Hepatocyte (in vitro differentiated cells): Measurements from ENCODE around the gene RPL10. TPM values are rescaled to one million over a fixed set of nuclear protein-coding genes. Genes with fewer than 3 reads are reported as not detected.

ENCODE experiments used
- DNase-seq: peaks from one replicate; pipeline ENCODE4 v3.0.0-alpha.2; 2016; ENCODE audit warnings: low spot score
- H2AFZ ChIP-seq: fragments of 200-600 bp; sonication (generic); 2 replicates; pipeline ENCODE4 v1.6.0; 2016; ENCODE audit warnings: antibody characterized with exemption, mild to moderate bottlenecking
- H3K27ac ChIP-seq: fragments of 200-600 bp; sonication (generic); 2 replicates; pipeline ENCODE4 v1.5.1; 2016; ENCODE audit warnings: mild to moderate bottlenecking
- H3K27me3 ChIP-seq: fragments of 200-600 bp; sonication (generic); 2 replicates; pipeline ENCODE4 v1.6.1; 2016
- H3K36me3 ChIP-seq: fragments of 200-600 bp; sonication (generic); replicated peaks from 2 replicates; pipeline ENCODE4 v1.5.1; 2016; ENCODE audit warnings: low read depth; ENCODE audit not compliant: insufficient read depth
- H3K4me1 ChIP-seq: fragments of 200-600 bp; sonication (generic); 2 replicates; pipeline ENCODE4 v1.5.1; 2016; ENCODE audit warnings: mild to moderate bottlenecking, moderate library complexity; ENCODE audit not compliant: insufficient read depth
- H3K4me2 ChIP-seq: fragments of 200-600 bp; sonication (generic); 2 replicates; pipeline ENCODE4 v1.6.0; 2016
- H3K4me3 ChIP-seq: fragments of 200-600 bp; sonication (generic); 2 replicates; pipeline ENCODE4 v1.5.1; 2016; ENCODE audit warnings: mild to moderate bottlenecking
- H3K79me2 ChIP-seq: fragments of 200-600 bp; sonication (generic); 2 replicates; pipeline ENCODE4 v1.6.0; 2017; ENCODE audit warnings: mild to moderate bottlenecking
- H3K9me2 ChIP-seq: fragments of 200-600 bp; sonication (generic); replicated peaks from 2 replicates; pipeline ENCODE4 v1.6.0; 2017; ENCODE audit warnings: mild to moderate bottlenecking; ENCODE audit not compliant: insufficient read depth
- H3K9me3 ChIP-seq: fragments of 200-600 bp; sonication (generic); 2 replicates; pipeline ENCODE4 v1.5.1; 2016; ENCODE audit warnings: low read depth, mild to moderate bottlenecking
- H4K20me1 ChIP-seq: fragments of 200-600 bp; sonication (generic); 2 replicates; pipeline ENCODE4 v1.6.0; 2016; ENCODE audit warnings: mild to moderate bottlenecking; ENCODE audit not compliant: insufficient read depth, poor library complexity, severe bottlenecking
- CTCF ChIP-seq: fragments of 200-600 bp; sonication (generic); IDR thresholded peaks from 2 replicates; pipeline ENCODE4 v1.5.1; 2016; ENCODE audit warnings: antibody characterized with exemption, mild to moderate bottlenecking; ENCODE audit not compliant: poor library complexity
- EZH2 ChIP-seq: fragments of 200-600 bp; sonication (generic); IDR thresholded peaks from 2 replicates; pipeline ENCODE4 v1.6.1; 2016; ENCODE audit warnings: antibody characterized with exemption, mild to moderate bottlenecking, borderline replicate concordance
- EZH2phosphoT487 ChIP-seq: fragments of 200-600 bp; sonication (generic); IDR thresholded peaks from one replicate; pipeline ENCODE4 v1.6.1; 2018; ENCODE audit warnings: antibody characterized with exemption, mild to moderate bottlenecking, low read depth, moderate library complexity; ENCODE audit not compliant: unreplicated experiment, severe bottlenecking
- WGBS: methylation state at CpG from one replicate; pipeline ENCODE4 v1.1.6; 2016; ENCODE audit warnings: low lambda C conversion rate; ENCODE audit errors: missing lambda C conversion rate; 5-methylcytosine and 5-hydroxymethylcytosine counted together
- polyA plus RNA-seq: library from polyadenylated mRNA; unstranded; fragments of >200 nt; fragmentation: Nextera tagmentation; extraction: Ambion mirVana; gene quantifications from 2 replicates; pipeline ENCODE4 v1.2.1, GENCODE V29; 2016
- total RNA-seq: library from RNA; depleted of rRNA; stranded (reverse); fragments of >200 nt; gene quantifications from 2 replicates; pipeline ENCODE4 v1.2.3, GENCODE V29; 2014

The RPL10 gene
- total and polyA plus RNA-seq, 2 experiments from 2014 or later: 1,206 to 4,460 TPM

- 87% methylated on average over 15 of the region's 15 CpGs for WGBS
- no peak for DNase-seq
- Histone ChIP-seq H3K9me3 (no peaks in the 10 kb centered on the region), H3K9me2 (no peaks in the 10 kb centered on the region), H3K27ac (no peak overlapping the region), H3K4me3 (no peak overlapping the region), H3K27me3 (no peaks in the 10 kb centered on the region), H3K36me3 (no peaks in the 10 kb centered on the region), H3K4me1 (no peaks in the 10 kb centered on the region), H3K4me2 (no peak overlapping the region), H2AFZ (no peak overlapping the region), H3K79me2 (no peaks in the 10 kb centered on the region), H4K20me1 (peaks cover under 1% of the 10 kb centered on the region)
- TF ChIP-seq EZH2phosphoT487 (no peak), EZH2 (no peak)
These were observed 48.2 kb upstream of the RPL10 start for GRCh38 chrX:154349979-154350378.

GRCh38 chrX:154350429-154351182, 47.6 kb upstream of the RPL10 start:
- no peak overlapping the region for H3K27ac ChIP-seq
- H3K36me3 ChIP-seq: no peaks in the 10 kb centered on the region
- H4K20me1 ChIP-seq: peaks cover 4% of the 10 kb centered on the region

GRCh38 chrX:154351183-154352011, 46.8 kb upstream of the RPL10 start:
- WGBS: 89% methylated on average over 29 of the region's 30 CpGs

More at GRCh38 chrX:154350429-154351182, 47.6 kb upstream of the RPL10 start:
- no peak for DNase-seq
- Histone ChIP-seq H3K4me3 (no peak overlapping the region), H3K4me2 (no peak overlapping the region), H2AFZ (no peak overlapping the region), H3K27me3 (no peaks in the 10 kb centered on the region), H3K9me3 (no peaks in the 10 kb centered on the region), H3K79me2 (no peaks in the 10 kb centered on the region), H3K4me1 (no peaks in the 10 kb centered on the region), H3K9me2 (no peaks in the 10 kb centered on the region)
- 89% methylated on average over 19 of the region's 19 CpGs for WGBS
- TF ChIP-seq CTCF (no peak), EZH2phosphoT487 (no peak), EZH2 (no peak)

More at GRCh38 chrX:154351183-154352011, 46.8 kb upstream of the RPL10 start:
- H3K9me2 ChIP-seq: no peaks in the 10 kb centered on the region
- TF ChIP-seq CTCF (no peak), EZH2 (no peak), EZH2phosphoT487 (no peak)
- no peak overlapping the region for H3K4me2 ChIP-seq
- H2AFZ ChIP-seq: no peak overlapping the region
- no peaks in the 10 kb centered on the region for H3K79me2 ChIP-seq
- H3K4me3 ChIP-seq: no peak overlapping the region
- no peak for DNase-seq
- H3K27ac ChIP-seq: no peak overlapping the region
- H3K9me3 ChIP-seq: no peaks in the 10 kb centered on the region
- H4K20me1 ChIP-seq: peaks cover 4% of the 10 kb centered on the region
- H3K27me3 ChIP-seq: no peaks in the 10 kb centered on the region
- no peaks in the 10 kb centered on the region for H3K36me3 ChIP-seq
- H3K4me1 ChIP-seq: no peaks in the 10 kb centered on the region
